EL (cell line): Measurements from ENCODE around the gene PMPCA.
A peak's percentile ranks its signal among the peaks of the same experiment; 100 is the strongest.

Experiments
- DNase-seq: peaks from one replicate; pipeline ENCODE4 v3.0.0-alpha.2; 2016

The PMPCA gene

DNA sequence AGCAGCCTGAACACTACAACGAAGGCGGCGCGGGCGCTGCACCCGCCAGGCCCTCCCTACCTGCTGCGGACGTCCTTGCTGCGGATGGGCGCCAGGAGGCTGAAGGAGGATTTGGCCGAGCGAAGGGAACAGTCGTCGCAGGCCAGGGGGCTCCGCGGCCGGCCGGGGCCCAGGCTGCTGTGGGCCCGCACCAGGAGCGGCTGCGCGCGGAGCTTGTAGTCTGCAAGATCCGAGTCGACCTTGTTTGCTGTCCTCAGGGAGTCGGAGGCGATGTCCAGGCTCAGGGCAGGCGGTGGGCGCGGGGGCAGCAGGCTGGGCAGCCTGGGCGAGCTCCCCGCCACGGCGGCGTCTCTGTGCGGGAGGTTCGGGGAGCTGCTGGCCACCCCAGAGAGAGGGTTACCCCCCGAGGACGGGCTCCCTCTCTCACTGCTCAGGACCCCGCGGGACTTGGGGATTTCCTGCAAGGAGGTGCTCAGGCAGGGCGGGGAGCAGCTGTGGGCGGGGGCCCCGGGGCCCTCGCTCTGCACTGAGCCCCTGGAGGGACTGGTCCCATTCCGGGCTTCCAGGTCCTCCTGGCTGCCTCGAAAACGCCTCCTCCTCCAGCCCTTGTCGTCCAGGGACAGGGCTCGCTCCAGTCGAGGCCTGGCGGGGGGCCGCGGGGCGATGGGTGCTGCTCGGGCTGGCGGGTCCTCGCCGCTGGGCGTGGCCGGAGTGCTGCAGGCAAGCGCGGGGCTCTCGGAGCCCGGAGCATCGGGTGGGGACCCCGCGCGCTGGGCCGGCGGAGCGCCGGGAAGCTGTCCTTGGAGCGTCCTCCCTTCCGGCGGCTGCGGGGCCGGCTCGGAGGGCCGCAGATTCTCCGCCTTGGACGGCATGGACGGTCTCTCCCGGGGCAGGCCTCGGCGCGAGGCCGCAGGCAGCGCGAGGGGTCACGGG is 28.4 kb downstream of the PMPCA start:
- peak; percentile 51 for DNase-seq

DNA sequence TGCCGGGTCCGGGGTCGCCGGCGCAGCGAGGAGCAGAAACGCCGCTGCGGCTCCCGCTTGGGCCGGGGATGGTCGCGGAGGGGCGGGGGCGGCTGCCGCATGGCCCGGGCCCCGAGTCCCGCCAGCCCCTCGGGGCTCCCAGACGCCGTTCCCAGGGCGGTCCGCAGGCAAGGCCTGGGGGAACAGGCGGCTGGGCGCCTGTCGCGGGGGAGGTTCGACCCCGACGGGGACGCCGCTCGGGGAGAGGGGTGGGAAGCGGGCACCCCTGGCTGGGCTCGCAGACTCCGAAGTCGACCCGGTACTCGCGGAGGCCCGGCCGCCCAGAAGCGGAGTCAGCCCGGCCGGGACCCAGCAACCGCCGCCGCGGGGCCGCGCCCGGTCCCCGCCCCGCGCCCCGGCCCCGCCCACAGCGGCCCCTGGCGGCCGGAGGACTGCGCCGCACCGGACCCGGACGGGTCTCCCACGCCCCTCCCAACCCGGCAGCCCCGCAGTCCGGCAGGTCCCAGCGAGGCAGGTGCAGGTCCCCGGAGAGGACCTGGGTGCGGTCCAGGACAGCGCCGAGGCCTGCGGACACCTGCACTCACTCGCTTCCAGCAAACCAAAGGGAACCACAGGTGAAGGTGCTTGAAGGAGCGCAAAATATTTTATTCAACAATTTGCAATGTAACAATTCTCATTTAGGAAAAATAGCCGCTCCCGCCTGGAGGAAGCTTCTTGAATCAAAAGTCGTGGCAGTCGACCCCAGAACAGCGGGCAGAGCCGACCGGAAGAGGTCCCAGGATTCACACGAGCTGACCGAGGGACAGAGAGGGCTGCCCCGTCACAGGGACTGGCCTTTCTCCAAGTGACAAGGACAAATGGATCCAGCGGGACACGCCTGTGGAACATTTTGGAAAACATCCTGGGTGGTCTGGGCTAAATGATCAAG is 29.3 kb downstream of the PMPCA start, which contains the start of gene INPP5E:
INPP5E (minus strand) TSS at position 365 of the 928 bp plus-strand sequence. CDS start 426 bp downstream, outside the sequence.
- DNase-seq = peak; percentile 68

GRCh38 chr9:136441191-136441680 is 30.8 kb downstream of the PMPCA start:
- DNase-seq = peak; percentile 46

GRCh38 chr9:136441681-136442245 is 31.3 kb downstream of the PMPCA start:
- no peak for DNase-seq

GRCh38 chr9:136442265-136442664 is 31.8 kb downstream of the PMPCA start:
- DNase-seq = no peak

- no peak for DNase-seq
Observed at GRCh38 chr9:136443087-136443486, 32.6 kb downstream of the PMPCA start.

DNA sequence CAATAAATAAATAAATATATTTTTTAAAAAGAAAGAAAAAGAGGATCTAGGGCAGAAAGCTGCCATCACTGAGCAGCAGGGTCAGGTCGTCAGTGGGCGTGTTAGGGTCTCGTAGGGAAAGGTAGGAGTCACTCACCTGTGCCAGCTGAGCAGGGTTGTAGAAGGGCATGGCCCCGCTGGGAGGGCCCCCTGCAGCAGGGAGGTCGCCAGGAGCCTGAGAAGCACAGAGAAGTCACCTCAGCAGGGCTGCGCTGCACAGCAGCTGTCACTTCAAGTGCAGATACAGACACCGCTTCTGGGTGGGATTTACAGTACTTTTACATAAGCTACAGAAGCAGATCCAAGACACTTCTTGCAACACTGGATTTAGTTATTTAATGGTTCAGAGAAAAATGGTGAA is 33.2 kb downstream of the PMPCA start:
- no peak for DNase-seq

DNA sequence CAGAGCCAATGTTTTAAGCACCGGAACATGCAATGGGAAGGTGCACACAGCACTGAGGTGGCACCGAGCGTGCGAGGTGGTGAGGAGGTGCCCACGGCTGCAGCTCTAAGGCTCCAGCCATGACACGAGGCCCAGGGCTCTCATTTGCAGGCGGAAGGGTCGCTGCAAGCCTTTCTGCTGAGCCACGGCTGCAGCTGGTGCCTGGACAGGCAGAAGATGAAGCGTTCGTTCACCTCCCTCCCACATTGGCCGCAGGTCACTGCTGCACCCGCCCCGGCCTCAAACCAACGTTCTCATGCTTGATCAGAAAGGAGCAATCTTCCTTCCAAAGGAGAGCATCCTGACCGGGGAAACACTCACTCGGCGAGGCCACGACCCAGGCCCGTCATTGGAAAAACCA is 33.6 kb downstream of the PMPCA start:
- no peak for DNase-seq

- no peak for DNase-seq
Observed at GRCh38 chr9:136445799-136446198, 35.3 kb downstream of the PMPCA start.

DNA sequence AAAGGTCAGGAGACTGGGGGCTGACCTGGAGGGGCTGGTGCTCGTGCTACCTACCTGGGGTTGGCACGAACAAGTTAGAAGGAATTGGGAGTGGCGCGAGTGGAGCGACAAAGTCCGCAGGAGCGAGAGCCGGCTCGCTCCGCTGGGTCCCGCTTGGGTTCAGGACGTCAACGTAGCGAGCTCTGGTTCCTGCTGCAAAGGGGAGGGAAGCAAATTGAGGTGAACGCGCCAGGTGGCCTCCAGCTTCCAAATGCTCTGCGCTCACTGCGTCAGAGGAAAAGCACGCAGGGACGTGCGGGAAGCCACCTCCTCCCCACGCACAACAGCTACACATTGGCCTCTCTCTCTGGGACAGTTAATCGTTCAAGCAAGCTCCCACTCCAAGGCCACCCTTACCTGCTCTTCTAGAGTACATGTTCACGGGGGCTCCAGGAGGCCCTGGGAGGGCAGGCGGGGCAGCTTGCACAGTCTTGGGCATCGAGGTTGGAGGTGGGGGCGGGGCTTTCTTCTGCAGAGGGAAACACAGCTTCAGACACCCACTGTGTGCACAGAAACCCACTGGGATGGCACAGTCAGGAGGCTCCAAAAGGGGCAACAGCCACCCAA is 36.8 kb downstream of the PMPCA start:
- DNase-seq = no peak

DNA sequence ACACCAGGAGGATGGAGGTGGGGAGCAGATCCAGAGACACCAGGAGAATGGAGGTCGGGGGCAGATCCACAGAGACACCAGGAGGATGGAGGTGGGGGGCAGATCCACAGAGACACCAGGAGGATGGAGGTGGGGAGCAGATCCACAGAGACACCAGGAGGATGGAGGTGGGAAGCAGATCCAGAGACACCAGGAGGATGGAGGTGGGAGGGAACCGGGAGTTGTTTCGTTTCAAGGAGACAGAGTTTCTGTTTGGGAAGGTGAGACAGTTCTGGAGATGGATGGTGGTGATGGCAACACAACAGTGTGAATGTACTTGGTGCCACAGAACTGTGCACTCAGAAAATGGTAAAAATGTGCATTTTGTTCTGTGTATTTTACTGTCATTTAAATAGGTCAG is 38.2 kb downstream of the PMPCA start:
- no peak for DNase-seq

GRCh38 chr9:136451221-136451877 is 40.9 kb downstream of the PMPCA start:
- DNase-seq = no peak

DNA sequence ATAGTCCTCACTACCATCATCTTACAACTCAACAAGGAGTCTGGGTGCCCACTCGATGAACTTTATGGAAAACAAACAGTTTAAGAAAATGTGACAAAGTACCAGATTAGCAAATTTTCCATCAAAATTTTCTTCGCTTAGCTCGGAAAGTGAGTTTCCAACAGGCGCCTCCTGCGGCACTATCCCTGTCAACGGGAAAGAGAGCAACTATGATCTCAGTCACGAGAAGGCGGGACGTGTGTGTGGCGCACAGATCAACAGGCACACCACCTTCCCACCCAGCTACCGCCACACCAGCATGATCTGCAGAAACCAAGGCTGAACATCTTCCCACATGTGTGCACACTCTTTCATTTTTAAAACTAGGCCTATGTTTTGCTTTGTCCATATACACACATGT is 42.9 kb downstream of the PMPCA start:
- no peak for DNase-seq

DNA sequence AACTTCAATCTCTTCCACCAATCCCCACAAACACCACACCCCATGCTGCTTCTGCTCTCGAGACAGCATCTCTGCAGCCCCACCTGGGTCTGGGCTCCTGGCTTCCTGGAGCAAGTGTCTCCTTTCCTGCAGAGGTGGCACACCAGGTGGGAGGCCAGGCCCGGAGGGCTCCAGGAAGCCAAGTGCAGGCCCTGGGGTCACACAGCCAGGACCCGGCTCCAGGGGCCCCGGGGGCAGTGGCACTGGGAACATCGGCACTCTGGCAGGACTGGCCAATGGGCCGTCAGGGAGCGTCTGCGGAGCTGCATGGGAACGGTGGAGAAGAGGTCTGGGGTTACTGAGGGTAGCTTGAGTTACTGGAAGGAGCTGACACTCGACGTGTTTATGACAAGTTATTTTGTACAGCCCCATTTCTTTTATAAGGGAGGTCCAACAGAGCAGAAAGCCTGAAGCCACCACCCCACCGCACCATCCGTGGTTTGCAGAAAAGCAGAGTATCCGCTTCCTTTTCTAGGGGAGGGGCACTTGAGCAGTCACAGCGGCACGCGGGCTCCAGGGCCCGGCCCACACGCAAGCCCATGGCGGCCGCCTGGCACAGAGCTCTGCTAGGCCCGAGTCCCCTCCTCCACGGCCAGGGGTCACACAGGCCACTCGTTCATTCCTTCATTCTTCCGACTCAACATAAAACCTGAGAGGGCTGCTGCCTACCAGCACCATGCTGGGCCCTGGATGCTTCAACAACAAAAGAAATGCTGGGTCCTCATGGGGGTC is 43.8 kb downstream of the PMPCA start:
- DNase-seq = no peak

- DNase-seq = no peak
Observed at GRCh38 chr9:136455043-136456002, 44.9 kb downstream of the PMPCA start.

DNA sequence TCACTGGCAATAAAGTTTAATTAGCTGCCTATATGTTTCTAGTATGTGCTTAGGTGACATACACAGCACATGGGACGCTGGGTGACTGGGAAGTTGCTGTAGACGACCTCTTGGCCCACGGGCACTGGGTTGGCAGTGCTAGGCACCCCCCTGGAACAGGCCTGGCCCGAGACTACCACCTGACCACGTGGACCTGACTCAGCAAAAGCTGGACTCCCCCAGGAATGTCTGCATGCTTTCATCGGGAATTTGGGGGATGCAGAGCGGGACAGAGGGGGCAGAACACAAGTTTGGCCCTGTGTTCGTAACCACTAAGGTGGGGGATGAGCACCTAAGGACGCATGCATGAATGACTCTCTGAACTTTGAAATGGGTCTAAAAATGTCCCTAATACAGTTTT is 45.8 kb downstream of the PMPCA start:
- no peak for DNase-seq

DNA sequence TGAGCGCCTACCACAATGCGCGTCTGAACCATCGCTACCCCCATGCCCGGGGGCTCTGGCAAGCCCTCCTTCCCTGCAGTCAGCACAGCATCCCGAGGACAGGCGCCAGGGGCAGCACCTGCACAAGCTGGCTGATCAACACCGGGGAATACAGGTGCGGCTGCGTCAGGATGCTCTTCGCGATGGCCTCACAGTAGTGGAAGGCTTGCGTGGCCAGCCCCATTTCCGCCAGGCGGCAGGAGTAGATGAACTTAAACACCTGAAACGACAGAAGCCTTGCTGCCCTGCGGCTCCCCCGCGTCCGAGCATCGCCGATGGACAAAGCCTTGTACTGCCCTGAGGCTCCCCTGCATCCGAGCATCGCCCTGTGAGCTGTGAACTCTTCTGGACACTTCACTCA is 46.9 kb downstream of the PMPCA start:
- no peak for DNase-seq

DNA sequence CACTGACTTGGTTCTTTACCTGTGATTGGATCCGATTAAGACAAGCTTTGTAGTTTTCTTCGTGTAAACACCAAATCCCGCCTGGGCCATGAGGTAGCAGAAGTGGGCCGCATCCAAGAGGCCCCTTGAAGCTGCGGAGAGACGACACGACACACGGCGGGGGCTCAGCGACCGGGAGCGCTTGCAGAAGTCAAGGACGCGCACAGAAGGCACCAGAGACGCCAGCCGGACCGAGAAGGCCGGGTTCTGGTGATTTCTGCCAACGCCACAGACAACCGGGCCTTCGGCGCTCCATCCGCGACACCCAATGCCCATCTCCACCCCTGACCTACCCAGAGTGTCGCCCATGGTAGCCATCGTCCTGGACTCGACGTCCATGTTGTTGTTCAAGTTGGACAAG is 49.0 kb downstream of the PMPCA start:
- DNase-seq = no peak

- no peak for DNase-seq
Observed at GRCh38 chr9:136460772-136461325, 50.4 kb downstream of the PMPCA start.

DNA sequence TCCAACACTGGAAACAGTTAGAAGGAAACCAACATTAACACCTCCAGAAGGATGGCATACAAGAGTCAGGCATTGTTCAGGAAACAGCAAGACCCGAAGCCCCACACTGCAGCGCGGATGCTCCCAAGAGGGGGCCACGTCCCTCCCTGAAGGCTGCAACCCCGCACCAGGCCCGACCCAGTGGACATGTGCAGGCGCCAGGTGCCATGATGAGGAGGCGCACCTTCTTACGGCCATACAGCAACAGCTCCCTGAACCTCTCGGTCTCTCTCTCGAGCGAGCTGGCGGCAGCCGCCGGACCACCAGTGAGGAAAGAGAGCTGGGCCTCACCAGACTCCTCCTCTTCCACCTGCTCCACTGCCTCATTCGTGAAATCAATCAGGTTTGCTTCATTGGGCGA is 52.2 kb downstream of the PMPCA start:
- DNase-seq = no peak
